Raji (cell line): ENCODE measurements around the gene KNDC1.

Source experiments
- POLR2A ChIP-seq: IDR thresholded peaks from 2 replicates; pipeline ENCODE4 v1.6.1; 2011; ENCODE audit warnings: low read depth, low read length, control low read depth; ENCODE audit not compliant: insufficient read depth

Gene KNDC1

DNA sequence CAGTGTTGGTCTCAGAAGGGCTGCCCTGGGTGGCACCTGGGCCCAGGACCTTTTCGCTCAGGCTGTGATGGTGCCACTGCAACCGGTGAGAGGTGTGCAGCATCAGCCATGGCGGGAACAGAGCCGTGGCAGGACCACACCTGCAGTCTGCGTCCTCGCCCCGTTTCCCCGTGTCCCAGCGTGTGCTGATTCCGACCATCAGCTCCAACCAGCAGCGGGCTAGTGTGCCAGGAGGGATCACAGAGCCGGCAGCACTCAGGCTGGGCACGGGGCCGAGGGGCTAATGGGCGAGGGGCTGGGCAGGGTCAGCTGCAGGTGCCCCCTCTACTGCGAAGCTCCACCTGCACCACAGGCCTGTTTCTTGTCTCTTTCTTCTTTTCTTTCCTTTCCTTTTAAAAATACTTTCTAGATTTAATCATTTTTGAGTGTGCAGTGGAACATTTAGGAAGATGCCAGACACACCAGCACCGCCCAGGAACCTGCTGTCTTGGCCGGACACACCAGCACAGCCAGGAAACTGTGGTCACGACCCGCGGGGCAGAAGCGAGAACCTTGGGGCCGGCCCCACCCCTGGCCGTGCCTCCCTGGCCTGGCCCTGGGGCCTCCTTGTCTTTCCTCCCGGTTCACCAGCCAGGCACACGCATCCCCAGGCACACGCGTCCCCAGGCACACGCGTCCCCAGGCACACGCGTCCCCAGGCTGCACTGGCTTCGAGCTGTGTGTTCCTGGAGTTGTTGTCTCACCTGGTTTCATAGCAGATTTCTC is 37.7 kb upstream of the KNDC1 start:
- no peak for TF ChIP-seq POLR2A

- no peak for TF ChIP-seq POLR2A
Observed at GRCh38 chr10:133123050-133123745, 36.8 kb upstream of the KNDC1 start.

DNA sequence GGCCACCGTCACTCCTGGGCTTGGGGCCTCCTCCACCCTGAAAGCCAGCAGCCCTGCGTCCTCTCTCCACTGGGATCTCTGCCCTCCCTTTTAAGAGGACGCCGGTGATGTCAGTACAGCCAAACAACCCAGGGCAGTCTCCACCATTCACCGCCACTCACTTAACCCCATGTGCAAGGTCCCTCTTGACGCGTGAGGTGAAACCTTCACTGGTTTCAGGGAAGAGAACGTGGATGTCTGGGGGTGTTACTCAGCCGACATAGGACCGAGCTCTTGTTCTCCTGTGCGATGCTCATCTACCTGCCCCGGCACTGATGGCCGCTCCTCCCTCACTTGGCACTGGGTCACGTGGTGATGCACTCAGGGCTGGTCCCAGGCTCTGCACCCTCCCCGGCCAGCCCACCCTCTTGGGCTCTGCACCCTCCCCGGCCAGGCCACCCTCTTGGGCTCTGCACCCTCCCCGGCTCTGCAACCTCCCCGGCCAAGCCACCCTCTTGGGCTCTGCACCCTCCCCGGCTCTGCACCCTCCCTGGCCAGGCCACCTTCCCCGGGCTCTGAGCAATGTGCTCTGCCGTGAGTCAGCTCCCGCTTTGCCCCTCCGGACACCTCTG is 36.2 kb upstream of the KNDC1 start:
- no peak for TF ChIP-seq POLR2A

DNA sequence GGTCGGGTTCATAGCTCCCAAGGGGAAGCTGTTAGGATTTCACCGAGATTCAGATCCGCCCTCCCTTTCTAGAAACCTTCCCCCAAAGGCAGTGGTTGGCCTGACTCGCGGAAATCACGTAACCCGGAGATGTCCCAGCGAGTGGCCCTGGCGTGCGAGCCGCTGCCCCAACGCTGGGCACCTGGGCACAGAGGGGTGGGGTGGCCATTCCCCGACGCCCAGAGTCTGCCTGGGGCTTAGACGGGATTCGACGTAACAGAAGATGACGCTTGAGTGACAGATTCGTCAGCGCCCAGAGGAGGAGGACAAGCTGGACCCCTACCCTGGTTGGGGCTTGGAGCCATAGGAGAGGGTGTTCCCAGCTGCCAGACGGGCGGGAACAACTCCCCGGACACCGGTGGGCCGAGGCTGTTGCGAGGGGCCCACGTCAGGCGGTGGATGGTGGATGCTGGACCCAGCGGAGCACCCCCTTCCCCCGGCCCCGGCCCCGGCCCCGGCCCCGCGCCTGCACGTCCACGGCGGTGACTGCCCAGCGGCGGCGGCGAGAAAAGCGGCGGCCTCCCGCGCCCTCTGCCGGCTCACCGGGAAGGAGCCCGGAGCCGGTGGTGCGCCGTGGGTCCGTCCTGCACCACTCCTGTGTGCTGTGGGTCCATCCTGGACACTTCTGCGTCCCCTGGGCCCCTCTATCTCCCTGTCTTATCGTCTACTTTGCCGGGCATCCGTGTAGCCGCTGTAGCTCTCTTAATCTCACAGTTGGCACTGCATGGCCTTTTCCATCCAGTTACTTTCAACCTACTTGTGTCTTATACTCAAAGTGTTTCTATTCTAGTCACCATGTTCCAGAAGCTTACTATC is 35.4 kb upstream of the KNDC1 start:
- TF ChIP-seq POLR2A: no peak

DNA sequence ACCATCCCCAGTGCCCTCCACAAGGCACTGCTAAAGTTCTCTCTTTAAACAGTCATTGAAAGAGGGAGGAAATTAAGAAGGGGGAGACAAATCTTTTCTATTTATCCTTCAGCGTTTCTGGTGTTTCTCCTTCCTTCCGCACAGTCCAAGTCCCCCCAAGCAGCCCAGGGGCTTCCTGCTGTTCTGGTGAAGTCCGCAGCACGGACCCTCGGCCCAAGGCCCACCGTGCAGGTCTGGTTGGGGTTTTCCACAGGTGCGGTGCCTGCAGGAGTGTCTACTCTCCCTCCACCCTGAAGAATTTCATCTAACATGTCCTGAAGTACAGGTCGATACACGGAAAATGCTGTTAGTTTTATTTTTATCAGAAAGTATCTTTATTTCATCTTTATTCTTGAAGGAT is 34.1 kb upstream of the KNDC1 start:
- no peak for TF ChIP-seq POLR2A

DNA sequence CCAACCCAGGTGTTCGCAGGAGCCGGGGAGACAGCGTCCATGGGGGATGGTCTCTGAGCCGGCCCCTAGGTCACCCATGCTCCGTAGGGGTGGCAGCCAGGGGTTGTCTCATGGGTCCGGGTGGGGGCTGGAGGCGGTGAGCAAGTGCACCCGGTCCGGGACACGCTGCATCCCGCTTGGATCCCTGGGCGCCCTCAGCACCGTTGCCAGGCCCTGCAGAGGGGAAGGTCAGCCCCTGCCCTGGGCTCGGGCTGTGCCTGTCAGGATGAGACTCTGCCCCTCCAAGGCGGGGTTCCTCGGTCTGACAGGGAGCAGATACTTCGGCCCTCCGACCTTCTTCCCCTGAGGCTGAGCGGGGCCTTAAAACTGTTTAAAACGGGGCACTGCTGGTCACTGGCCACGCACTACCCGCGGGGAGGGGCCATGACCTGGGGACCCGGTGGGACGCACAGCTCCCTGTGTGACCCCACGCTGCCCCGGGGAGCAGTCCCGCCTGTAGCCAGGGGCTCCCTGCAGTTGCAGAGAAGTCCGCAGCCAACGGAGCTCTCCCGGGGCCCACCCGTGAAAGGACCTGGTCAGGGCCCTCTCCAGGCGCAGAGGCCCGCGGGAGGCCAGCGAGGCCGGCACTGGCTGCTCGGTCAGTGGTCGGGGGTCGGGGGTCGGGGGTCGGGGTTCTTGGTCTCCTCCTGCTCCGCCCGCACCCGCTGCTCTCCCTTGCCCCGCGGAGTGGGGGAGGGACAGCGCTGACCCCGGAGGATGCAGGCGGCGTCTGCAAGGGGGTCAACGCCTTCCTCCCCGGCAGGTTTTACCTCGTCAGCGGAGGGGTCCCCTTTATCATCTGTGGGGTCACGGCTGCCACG is 33.4 kb upstream of the KNDC1 start:
- no peak for TF ChIP-seq POLR2A

- no peak for TF ChIP-seq POLR2A
Observed at GRCh38 chr10:133127291-133128125, 32.5 kb upstream of the KNDC1 start.

GRCh38 chr10:133128126-133129070 is 31.6 kb upstream of the KNDC1 start:
- TF ChIP-seq POLR2A: no peak

GRCh38 chr10:133129071-133129858 is 30.8 kb upstream of the KNDC1 start:
- no peak for TF ChIP-seq POLR2A

DNA sequence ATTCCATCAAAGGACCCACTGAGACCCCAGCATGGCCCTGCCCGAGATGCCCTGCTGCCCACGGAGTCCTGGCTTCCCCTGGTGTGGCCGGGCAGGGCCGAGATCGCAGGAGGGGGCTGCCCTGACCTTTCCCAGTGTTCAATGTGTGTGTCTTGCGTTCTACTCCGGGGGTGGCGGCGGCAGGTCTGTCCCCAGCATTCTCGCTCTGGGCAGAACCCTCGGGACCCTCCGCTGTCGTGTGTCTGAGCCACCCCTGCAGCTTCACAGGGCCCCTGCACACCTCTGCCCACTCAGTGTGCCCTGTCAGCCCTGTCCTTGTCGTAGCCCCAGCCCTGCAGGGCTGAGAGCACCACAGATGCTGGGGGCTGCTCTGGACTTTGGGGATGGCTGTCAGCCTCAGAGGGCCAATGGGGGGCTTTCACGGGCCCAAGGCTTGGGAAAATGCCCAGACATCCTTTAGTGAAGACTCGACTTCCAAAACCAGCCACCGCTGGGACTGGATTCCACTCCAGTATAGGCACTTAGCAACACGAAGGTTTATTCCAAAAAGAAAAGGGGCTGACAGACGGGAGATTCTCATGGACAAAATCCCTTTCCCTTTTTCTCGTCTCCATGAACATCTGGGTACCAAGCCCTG is 30.0 kb upstream of the KNDC1 start:
- TF ChIP-seq POLR2A: no peak

GRCh38 chr10:133130602-133131001 is 29.4 kb upstream of the KNDC1 start:
- TF ChIP-seq POLR2A: no peak
